Measurements from ENCODE around the gene TXK. TPM values are rescaled to one million over a fixed set of nuclear protein-coding genes. Genes with fewer than 3 reads are reported as not detected.

Gene TXK
- total RNA-seq, 6 donors from 2014 or later, result 4.0 to 16.8 (median 6.2) TPM

GRCh38 chr4:48078862-48079655 lies 55.0 kb downstream of the TXK start:
- DNase-seq (no peak), ATAC-seq (ENCODE audit: low FRiP score in 2 of 2) (no peak)
- Histone ChIP-seq H3K4me1 (peaks cover 0 to 5% (median 2%) of the 10 kb centered on the region in 4 donors), H3K27ac (no peak overlapping the region), H3K36me3 (no peaks in the 10 kb centered on the region), H3K27me3 (no peaks in the 10 kb centered on the region), H3K9me3 (no peaks in the 10 kb centered on the region), H3K4me3 (no peak overlapping the region)
- TF ChIP-seq, protein P1, sequence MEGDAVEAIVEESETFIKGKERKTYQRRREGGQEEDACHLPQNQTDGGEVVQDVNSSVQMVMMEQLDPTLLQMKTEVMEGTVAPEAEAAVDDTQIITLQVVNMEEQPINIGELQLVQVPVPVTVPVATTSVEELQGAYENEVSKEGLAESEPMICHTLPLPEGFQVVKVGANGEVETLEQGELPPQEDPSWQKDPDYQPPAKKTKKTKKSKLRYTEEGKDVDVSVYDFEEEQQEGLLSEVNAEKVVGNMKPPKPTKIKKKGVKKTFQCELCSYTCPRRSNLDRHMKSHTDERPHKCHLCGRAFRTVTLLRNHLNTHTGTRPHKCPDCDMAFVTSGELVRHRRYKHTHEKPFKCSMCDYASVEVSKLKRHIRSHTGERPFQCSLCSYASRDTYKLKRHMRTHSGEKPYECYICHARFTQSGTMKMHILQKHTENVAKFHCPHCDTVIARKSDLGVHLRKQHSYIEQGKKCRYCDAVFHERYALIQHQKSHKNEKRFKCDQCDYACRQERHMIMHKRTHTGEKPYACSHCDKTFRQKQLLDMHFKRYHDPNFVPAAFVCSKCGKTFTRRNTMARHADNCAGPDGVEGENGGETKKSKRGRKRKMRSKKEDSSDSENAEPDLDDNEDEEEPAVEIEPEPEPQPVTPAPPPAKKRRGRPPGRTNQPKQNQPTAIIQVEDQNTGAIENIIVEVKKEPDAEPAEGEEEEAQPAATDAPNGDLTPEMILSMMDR (IDR thresholded peaks at IDR 0.05), result no peak
- TF ChIP-seq POLR2AphosphoS5 (IDR thresholded peaks at IDR 0.05), result no peak
- no peak for TF ChIP-seq EP300 (IDR thresholded peaks at IDR 0.05)
- WGBS, 2 donors, result 72 to 83% methylated on average over 5 of the region's 5 CpGs

DNA sequence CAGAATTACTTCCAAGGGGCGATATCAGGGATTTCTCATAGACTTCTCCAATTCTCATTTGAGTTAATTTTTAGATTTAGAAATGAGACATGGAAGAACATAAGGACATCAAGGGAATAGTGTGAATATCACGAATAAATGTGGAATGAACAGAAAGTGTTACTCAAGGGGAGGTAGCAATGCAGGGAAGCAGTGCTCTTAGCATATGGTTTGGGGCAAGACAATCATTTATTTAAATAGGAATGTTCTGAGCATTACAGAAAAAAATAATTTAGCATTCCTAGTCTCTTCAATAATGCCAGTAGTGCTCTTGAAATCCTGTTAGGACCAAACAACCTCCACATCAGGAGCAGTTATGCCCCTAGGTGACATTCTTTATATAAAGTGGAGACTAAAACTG lies 55.6 kb downstream of the TXK start:
- H3K9me3 ChIP-seq, result no peaks in the 10 kb centered on the region
- no peaks in the 10 kb centered on the region for H3K27me3 ChIP-seq
- no peak for ATAC-seq (ENCODE audit: low FRiP score in 2 of 2)
- no peak overlapping the region for H3K27ac ChIP-seq
- 88 to 96% methylated on average over 2 of the region's 2 CpGs for WGBS, 2 donors
- no peaks in the 10 kb centered on the region for H3K36me3 ChIP-seq
- H3K4me3 ChIP-seq, result no peak overlapping the region
- no peak for DNase-seq
- peaks cover 0 to 5% (median 2%) of the 10 kb centered on the region in 4 donors for H3K4me1 ChIP-seq
- no peak for TF ChIP-seq POLR2A (IDR thresholded peaks at IDR 0.05)
- TF ChIP-seq, protein P1 (IDR thresholded peaks at IDR 0.05), result no peak
- TF ChIP-seq POLR2AphosphoS5 (IDR thresholded peaks at IDR 0.05), result no peak
- TF ChIP-seq EP300 (IDR thresholded peaks at IDR 0.05), result no peak

DNA sequence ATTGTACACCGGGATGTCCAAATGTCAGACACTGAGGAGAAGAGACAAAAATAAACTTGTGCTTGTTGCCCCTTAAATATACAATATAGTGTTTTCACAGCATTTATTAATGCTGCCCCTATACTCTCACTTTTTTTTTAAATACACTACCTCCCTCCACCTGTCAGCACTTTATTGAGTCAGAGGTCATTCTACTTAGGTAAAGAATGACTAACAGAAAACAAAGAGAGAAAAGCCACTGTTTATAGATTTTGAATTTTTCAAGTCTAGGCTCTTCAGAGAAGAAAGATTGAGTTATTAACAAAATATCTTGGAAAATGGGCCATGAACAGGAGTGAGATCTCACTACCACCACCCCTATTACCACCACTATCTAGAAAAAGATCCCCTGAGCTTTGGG lies 59.4 kb downstream of the TXK start:
- no peak overlapping the region for H3K27ac ChIP-seq
- no peaks in the 10 kb centered on the region for H3K27me3 ChIP-seq
- no peaks in the 10 kb centered on the region for H3K9me3 ChIP-seq
- no peak for ATAC-seq (ENCODE audit: low FRiP score in 2 of 2)
- TF ChIP-seq POLR2A (IDR thresholded peaks at IDR 0.05) (no peak), EP300 (IDR thresholded peaks at IDR 0.05) (no peak), POLR2AphosphoS5 (IDR thresholded peaks at IDR 0.05) (no peak)
- TF ChIP-seq, protein P1 (IDR thresholded peaks at IDR 0.05), result no peak
- no peak overlapping the region for H3K4me3 ChIP-seq
- 83 to 97% methylated on average over 1 of the region's 1 CpG for WGBS, 2 donors
- no peaks in the 10 kb centered on the region for H3K36me3 ChIP-seq
- peaks cover 0 to under 1% (median 0%) of the 10 kb centered on the region in 4 donors for H3K4me1 ChIP-seq
- no peak for DNase-seq

DNA sequence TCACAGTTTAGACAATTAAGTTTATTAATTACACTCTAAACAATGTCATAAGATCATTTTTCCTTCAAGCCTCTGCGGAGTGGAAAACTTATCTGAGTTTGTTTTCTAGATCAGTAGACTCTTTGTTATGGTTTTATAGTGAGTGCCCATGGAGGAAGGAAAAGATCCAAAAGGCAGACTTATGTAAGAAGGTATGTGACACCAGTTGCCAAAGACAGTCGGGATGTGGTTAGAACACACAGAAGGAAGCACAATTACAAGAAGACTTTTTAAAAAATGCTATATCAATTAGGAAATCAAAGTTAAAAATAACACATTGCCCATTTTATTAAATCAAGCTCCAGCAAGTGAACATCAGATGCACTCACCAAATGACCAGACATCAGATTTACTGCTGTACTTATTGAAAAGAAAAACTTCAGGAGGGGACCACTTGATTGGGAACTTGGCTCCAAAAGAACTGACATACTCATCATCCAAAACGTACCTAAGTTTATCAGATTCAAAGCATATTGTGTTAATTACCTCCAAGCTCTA lies 60.4 kb downstream of the TXK start:
- 59 to 61% methylated on average over 3 of the region's 3 CpGs for WGBS, 2 donors
- DNase-seq (no peak), ATAC-seq (ENCODE audit: low FRiP score in 2 of 2) (no peak)
- Histone ChIP-seq H3K36me3 (no peaks in the 10 kb centered on the region), H3K4me1 (no peaks in the 10 kb centered on the region), H3K27ac (no peak overlapping the region), H3K4me3 (no peak overlapping the region), H3K27me3 (no peaks in the 10 kb centered on the region), H3K9me3 (no peaks in the 10 kb centered on the region)
- TF ChIP-seq, protein P1 (IDR thresholded peaks at IDR 0.05), result no peak
- TF ChIP-seq POLR2AphosphoS5 (IDR thresholded peaks at IDR 0.05) (no peak), POLR2A (IDR thresholded peaks at IDR 0.05) (no peak), EP300 (IDR thresholded peaks at IDR 0.05) (no peak)

Data from upper lobe of left lung (tissue), 6 donors.